Suppressor macrophage (primary cell): ENCODE measurements around the gene SLC35D1.
"Not testable (repeated sequence)": the region's sequence is repeated elsewhere in the genome, so short reads cannot be mapped to it uniquely, and the experiment has no call there.

Experiments used
- DNase-seq, 4 experiments: peaks; one replicate each; pipeline ENCODE4 v3.0.0-alpha.2; 2020 to 2022
- total RNA-seq, 17 experiments: gene quantifications; one replicate each; lab custom pipeline; 2026; ENCODE audit warnings: mixed read lengths in 6 of 17, inconsistent platforms in 3 of 17; lab: John Stamatoyannopoulos, UW

Gene SLC35D1
- total RNA-seq: 20.1 to 42.5 (median 29.4) reads per million in 17 experiments

DNA sequence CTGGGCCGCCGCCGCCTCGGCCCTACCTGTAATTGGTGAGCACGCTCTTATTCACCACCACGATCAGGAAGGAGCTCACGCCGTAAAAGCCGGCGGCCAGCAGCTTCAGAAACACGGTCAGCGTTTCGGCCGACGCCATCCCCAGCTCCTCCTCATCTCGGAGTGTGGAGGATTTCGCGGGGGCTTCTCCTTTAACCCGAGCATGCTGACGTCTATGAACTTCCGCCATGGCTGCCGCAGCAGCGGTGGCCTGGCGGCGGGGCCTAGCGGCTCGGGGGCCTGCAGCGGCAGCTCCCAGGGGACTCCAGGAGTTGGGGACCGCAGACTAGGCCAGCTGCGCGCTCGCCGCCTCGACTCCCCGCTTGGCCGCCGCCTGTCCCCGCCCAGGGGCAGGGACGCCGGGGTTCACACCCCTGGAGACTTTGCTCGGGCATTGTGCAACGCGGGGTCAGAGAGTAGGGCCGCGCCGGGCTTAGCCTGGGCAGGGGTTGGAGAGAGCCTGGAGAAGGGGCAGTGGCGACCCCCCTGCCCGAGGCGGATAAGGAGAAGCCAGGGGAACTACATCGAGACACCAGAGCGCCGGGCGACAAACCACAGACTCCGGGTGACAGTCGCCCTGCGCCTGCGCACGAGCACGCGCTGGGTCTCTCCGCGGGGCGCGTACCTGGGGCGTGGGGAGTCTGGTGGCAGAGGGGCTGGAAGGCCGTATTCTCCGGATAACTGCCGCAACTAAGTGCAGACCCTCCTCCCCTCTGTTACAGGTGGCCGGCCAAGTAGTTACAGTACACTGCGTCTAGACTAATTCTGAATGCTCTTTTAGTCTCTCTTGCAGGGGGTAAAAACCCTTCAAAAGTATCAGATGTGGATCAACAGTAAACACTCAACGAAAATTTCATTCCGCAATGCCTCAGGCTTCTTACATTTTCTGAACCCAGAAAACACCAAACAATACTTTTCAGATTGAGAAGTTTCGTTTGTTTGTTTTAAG is at the start of gene SLC35D1:
SLC35D1 (minus strand) TSS at position 364 of the 988 bp plus-strand sequence; CDS start at position 229, 135 bp downstream.
- peak; percentile 59 to 83 (median 74) for DNase-seq

DNA sequence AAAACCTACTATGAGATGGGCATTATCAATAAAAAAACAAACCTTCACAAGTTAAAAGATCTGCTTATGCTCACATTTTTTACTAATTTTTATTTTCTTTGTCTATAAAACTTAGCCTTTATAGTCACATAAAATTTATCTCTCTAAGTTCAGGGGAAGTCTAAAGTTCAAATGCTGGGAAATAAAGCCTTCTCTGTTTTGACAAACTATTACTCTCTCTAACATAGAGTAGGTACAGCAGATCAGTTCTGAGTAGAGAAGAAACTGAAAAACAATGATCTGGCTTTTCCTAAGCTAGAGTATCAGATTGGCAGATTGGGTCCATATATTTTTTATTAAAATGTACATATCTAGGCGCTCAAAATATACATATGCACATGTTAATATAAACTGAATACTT is 49.6 kb upstream of the SLC35D1 start:
- DNase-seq: no peak

DNA sequence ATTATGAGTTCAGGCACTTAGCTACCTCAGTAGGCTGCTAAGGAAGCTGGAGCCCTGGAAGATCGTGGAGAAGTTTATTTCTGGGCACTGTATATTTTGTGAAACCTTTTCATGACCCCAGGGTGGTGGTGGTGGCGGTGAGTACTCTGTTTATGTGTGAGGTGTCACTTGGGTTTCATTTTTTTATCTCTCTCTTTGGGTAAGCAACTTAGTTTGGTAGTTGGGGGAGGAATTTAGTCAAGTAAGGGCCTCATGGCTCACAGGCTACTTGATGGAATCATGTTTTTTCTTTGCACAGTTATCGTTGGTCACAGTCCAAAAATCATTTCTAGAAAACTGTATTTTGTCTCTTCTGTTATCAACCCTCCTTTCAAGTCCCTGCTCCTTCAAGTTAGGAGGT is 46.9 kb upstream of the SLC35D1 start:
- no peak for DNase-seq

DNA sequence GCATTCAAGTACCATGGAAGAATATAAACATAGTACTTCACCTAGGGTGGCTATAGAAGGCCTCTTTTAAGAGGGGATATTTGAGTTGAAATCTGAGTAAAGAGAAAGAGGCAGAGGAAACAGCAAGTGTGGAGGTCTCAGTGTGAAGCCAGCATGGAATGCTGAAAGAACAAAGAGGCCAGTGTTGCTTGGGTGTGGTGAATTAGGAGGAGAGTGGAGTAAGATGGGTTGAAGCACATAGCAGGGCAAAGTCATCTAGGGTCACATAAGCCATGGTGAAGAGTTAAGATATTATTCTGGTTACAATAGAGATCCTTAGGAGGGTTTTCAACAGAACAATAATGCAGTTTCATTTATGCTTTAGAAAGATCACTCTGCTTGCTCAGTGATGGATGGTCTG is 43.4 kb upstream of the SLC35D1 start:
- no peak for DNase-seq

DNA sequence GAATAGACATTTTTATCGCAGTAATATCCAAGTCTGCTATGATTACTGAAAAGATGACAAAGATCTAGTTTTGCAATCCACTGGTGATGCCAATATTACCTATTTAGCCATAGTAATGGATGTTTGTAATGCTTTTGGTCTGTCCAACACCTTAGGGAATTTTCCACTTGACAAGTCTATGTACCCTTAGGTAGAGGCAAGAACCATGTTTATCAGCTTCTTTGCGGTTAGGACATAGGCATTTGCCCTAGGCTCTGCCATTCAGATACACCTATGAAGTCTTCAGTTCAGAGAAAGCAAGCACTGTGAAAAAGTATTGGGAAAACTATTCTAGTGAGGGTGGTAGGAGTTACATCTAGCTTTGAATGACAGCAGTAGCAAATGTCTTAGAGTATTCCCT is 40.2 kb upstream of the SLC35D1 start:
- DNase-seq: no peak

DNA sequence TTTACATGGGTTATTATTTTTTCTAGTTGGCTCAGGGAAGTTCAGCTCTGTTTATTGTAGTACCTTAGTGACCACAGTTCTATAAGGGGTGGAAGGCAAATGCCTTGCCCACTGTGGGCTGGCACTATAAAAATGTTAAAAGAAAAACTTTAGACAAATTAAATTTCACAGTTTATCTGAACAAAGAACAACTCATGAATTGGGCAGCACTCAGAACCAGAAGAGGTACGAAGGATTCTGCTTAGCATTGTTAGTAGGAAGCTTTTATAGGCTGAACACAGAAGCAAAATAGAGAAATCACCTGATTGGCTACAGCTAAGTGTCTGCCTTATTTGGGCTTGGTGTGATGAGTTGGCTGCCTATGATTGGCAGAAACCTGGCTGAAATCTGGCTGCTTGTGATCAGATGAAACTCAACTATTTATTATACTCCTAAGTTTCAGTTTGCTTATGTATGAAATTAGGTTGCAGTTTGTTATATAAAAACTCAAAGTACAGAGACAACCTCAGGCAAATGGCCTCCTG is 35.8 kb upstream of the SLC35D1 start:
- DNase-seq: no peak

DNA sequence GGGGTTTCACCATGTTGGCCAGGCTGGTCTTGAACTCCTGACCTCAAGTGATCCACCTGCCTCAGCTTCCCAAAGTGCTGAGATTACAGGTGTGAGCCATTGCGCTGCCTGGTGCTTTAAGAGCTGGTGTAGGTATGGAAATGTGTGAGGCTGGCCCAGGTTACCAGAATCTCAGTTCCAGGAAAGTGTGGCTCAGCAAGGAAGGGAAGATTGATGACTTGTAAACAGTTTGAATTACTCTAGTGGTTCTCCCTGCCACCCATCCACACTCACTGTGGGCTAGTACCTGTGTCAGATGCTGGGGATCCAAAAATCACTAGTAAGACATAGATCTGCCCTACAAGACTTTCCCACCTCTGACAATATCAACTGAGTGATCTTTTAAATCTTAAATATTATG is 34.5 kb upstream of the SLC35D1 start:
- DNase-seq: no peak

DNA sequence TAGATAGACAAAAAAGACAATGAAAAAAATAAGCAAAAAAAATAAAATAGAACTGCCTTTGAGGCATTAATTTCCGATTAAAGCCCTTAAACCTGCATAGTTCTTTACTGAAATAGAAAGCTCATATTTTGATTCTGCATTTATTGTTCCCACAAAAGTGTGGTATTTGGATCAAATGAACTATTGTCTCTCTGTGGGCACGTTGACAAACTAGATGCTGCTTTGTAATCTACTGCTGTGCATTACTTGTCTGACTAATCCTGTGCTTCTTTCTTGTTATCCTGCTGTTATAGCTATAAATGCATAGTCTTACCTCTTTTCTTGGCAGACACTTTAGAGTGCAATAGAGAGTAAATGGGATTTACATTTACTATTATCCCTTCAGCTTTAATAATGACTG is 31.4 kb upstream of the SLC35D1 start:
- DNase-seq: no peak

DNA sequence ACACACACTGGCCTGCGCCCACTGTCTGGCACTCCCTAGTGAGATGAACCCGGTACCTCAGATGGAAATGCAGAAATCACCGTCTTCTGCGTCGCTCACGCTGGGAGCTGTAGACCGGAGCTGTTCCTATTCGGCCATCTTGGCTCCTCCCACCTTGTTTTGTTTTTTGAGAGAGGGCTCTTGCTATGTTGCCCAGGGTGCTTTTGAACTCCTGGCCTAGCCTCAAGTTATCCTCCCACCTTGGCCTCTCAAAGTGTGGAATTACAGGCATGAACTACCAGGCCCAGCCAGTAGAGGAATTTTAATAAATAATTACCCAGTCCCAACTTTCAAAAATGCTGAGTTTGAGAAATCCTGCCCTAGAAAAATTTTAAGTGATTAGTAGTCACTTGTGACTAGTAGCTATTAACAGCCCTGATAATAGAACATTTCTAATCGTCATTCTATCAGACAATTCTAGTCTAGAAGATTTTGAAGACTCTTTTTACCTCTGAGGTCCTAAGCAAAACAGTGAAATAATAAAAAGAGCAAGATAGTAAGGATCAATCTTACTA is 30.9 kb upstream of the SLC35D1 start:
- DNase-seq: no peak

DNA sequence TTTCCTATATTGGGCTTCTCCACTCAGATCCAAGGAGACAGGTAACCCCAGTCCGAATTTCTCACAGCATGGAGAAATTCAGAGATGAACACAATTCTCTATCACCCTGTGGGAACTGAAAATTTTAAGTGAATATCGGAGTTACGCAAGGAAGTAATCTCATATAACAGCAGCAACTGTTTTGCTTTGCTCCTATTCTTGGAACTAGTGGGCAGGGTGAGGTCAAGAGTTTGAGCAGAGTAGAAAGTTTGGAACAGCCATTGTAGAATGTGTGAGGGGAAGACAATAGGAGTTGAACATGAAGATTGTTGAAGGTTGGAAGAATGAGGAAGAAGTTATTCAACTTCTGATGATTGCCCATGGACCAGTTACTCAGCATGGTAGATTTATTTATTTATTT is 24.3 kb upstream of the SLC35D1 start:
- no peak for DNase-seq

DNA sequence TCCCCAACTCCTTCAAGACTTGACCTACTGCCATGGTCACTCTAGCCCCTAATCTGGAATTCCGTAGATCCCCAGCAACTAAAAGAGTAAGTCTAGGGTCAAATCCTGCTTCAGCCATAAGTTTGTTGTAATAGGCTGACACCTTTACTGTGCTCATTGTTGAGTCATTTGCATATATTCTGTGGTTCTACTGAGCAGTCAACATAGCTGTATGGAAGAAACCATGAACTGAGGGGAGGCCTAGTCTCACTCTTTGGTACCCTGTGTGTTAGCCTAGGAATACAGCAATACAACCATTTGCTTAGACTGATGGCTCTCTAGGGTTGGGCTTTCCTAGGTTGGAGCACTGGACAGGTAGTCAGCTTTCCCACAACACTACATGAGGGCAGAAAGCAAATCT is 23.6 kb upstream of the SLC35D1 start:
- no peak for DNase-seq

DNA sequence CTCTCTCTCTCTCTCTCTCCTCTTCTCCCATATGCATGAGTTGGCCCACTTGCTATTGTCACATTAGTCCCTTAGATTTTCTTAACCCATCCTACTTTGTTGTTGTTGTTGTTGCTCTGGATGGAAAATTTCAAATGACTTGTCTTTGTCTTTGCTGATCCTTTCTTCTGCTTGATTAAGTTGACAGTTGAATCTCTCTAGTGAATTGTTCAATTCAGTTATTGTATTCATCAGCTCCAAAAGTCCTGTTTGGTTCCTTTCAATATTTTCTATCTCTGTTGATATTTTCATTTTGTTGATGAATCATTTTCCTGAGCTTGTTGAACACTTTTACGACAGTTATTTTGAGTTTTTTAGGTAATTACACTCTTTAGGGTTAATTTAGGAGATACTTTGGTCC is 18.8 kb upstream of the SLC35D1 start:
- no peak for DNase-seq

DNA sequence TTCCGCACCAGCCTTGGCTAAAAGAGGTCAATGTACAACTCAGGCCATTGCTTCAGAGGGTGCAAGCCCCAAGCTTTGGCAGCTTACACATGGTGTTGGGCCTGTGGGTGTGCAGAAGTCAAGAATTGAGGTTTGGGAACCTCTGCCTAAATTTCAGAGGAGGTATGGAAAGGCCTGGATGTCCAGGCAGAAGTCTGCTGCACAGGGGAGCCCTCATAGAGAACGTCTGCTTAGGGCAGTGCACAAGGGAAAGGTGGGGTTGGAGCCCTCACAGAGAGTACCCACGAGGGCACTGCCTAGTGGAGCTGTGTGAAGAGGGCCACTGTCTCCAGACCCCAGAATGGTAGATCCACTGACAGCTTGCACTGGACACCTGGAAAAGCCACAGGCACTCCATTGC is 13.7 kb upstream of the SLC35D1 start:
- not testable (repeated sequence) for DNase-seq

DNA sequence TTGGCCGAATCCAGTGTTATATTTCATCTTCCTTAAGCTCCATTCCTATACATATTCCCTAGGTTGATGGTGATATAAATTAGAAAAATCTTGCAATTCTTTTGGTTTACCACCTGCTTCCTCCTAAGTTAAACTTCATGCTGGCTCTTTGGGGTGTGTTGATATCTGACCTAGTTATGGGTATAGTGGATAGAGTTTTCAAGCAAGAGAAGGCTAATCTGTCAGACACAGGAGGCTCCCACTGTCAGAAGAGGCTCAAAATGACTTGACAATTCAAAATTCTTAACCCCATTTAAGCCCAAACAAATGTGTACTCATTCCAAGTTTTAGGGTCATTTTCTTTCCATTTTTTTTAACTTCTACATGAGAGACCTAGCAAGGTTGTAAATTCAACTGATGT is 8.5 kb upstream of the SLC35D1 start:
- no peak for DNase-seq

DNA sequence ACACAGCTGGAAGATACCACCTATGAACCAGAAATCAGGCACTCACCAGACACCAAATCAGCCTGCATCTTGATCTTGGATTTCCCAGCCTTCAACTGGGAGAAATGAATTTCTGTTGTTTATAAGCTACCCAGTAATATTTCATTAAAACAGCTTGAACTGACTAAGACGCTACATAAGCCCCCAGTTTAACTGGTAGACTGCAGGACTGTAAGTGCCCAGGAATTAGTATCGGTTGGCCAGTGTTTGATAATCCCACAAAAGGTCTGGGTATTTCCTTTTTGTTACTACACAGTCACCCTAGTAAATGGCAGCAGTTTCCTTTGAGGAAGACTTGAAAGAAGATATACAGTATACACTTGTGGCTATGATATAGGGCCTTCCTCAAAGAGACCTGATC is 7.3 kb upstream of the SLC35D1 start:
- DNase-seq: no peak

DNA sequence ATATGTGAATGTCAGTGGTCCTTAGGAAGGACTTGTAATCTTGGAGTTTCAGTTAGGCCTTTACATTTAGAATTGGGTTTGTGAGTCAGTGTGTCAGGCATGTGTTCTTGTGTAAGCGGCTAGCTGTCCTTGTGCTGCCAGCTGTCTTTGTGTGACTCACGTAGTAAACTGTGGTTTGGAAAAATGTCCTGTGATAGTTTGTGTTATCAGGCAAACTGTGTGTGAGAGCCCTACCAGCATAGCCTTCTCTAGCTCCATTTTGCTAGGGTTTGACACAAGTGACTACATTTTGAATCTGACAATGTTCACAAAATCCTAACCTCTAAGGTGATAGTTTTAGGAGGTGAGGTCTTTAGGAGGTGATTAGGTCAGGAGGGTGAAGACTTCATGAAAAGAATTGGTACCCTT is 6.9 kb upstream of the SLC35D1 start:
- peak in 2 of 4 experiments; percentile 7 to 13 for DNase-seq

DNA sequence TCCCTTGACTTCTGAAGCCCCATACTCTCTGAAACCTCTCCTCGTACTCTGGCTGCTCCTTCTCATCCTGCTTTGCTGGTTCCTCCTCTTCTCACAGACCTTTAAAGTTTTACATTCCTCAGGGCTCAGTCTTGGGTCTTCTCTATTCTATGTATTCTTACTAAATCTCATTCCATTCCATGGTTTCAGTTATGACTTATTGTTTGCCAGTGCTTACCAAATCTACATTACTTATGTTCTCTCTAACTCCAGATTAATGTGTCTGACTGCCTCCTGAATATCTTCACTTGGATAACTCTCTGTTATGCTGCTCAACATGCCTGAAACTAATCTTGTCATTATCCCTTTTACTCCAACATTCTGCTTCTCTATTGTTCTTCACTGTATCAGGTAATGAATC is 5.4 kb upstream of the SLC35D1 start:
- DNase-seq: no peak

DNA sequence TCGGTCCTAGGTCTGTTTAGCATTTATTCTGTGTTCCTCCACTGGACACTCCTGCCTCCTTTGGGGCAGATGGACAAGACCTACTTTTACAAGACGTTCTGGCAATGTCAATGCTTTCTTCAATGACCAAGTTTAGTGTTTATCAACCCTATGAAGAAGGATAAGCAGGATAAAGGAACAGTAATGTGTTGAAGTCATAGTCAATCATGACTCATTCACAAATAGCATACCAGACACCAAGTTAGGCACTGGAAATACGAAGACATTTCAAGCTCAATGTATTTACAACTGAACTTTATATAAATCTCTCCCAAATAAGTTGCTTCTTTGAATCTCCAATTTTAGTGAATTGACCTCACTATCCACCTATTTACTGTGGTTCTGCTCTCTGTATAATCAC is 4.8 kb upstream of the SLC35D1 start:
- DNase-seq: no peak

DNA sequence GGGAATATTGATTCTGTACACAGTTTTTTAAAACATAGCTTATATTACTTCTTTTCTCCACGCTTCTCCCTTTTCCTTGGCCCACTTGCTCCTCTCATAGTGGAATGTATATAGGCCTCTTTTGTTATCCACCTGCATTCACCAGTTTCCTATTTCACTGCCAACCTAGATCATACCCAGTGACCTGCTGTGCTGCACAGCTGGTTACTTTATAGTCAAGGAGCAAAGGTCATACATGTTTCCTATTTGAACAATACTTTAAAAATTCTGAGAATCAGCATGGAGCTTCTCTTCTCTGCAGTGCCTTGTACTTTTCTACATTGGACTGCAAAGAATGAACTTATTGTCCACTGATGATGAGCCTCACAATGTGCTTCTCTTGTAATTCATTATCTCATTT is 4.3 kb upstream of the SLC35D1 start:
- no peak for DNase-seq

DNA sequence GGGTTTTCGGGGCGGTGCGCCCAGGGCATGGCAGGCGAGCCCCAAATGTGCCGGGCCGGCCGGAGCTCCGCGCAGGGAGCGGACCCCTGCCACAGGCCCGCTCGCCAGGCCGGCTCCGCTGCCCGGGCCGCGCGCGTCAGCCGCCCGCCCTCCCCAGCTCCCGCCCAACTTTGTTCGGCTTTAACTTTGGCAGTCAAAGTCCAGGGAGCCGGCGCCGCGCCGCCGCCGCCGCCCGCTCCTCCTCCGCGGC is 488 bp downstream of the SLC35D1 start:
- DNase-seq: peak in 2 of 4 experiments; percentile 64 to 72

DNA sequence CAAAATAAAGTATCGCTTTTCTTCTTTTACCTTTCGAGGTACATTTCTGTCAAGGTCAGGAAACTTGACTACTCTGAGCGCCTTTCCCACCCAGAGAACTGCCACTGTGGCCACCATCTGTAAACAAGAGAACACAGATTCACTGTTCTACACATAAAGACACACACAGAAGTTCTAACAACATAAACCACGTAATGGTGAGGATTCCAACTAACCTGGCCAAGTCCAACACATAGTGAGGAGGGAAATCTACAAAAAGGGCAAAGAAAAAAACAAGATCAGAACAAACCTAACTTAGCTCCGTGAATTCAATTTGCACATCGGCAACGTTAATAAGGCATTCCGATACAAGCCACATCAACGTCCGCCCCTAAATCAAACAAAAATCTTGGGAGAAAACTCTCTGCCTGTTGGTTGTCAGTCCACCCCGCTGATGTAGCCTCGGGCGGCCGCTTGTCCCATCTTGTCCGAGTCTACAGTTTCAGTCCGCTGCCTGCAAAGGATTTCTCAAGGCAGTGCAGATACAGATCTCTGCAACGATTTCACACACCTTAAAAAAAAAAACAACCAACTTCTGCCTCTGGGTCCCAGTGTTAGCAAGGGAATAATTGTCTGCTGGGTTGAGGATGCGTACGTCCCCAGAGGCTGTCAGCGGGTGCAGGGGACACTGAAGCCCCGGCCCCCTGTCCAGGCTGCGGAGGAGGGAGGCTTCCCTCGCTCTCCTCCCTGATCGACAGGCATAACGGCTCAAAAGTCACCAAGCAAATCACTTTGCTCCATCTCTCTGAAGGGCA is 1.0 kb downstream of the SLC35D1 start:
- DNase-seq: peak; percentile 7 to 51 (median 43)

DNA sequence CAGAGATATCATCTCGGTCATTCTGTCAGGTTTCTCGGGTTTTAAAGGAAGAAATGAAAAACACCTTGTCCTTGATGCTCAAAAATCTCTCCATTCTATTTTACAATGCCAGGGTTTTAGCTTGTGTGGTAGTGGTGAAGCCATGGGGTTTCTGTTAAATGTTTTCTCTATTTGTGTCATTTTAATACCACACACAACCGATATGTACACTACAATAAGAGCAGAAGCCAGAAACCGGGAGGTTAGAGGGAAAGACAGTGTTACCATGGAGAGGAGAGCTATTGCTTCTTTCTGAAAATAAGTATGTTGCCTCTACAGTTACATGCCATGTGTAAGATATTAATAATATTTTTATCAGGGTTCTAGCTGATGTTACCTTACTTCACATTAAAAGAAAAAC is 2.8 kb downstream of the SLC35D1 start:
- no peak for DNase-seq

DNA sequence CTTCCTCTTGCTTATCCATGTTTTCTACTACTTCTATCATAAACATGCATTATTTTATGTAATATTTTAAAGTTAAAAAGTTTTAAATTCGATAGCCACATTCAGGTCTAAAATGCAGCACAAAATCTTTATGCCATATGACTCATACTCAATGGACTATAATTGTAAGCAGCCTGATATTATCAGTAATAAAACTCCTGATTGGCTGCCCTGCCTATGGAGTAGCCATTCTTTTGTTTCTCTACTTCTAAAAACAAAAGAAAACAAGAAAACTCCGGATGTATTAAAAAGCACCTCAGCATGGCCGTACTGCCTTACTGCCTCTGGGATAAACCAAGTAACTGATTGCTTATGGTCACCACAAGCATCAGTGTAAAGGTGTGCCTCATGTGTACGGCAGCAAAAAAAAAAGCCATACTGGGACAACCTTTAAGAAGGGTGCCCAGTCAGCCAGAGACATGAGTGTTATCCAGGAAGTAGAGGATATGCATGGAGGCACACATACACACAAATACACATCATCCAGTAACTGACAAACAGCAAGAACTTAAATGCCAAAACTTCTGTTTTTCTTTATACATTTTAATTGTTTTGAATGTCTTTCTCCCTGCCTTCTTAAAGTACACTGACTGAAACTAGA is 9.2 kb downstream of the SLC35D1 start:
- no peak for DNase-seq
